ENCODE results near the gene RGS13.

GRCh38 chr1:192604979-192605620, 30.8 kb upstream of the RGS13 start:
- TF ChIP-seq YY1 (IDR thresholded peaks at IDR 0.05; ENCODE audit: insufficient read depth, insufficient read length) (no peak), SUZ12 (IDR thresholded peaks at IDR 0.05; ENCODE audit: extremely low read depth, insufficient read depth, insufficient read length) (no peak)
